Caco-2 (cell line): ENCODE data around the gene IL21R. TPM values are rescaled to one million over a fixed set of nuclear protein-coding genes. Genes with fewer than 3 reads are reported as not detected.

Source experiments
- BruUV-seq: library from RNA; stranded (reverse); fragments of 400-500 nt; replicated peaks from 2 replicates; lab custom pipeline; 2021; lab: Mats Ljungman, UMichigan
- CTCF ChIA-PET: fragments of 300-600 bp; sonication (Branson Sonifier 250); formaldehyde crosslinking; loops from one replicate; lab custom pipeline; 2022; ENCODE audit warnings: antibody characterized with exemption; lab: Charles Lee
- POLR2A ChIA-PET: fragments of 300-600 bp; sonication (Branson Sonifier 250); formaldehyde crosslinking; loops from one replicate; lab custom pipeline; 2022; ENCODE audit warnings: antibody characterized with exemption; lab: Charles Lee
- DNase-seq, 2 experiments: peaks; one replicate each; pipeline versions ENCODE4 v3.0.0 to v3.0.0-alpha.2; 2020 to 2022
- H3K27me3 ChIP-seq: replicated peaks from 2 replicates; pipeline ENCODE4 v1.6.0; 2011; ENCODE audit warnings: low read length; ENCODE audit not compliant: control insufficient read depth, insufficient read depth
- H3K36me3 ChIP-seq: 2 replicates; pipeline ENCODE4 v1.5.1; 2011; ENCODE audit warnings: low read length; ENCODE audit not compliant: control insufficient read depth, insufficient read depth
- H3K4me1 ChIP-seq: fragments of 250-450 bp; sonication (Bioruptor Pico); 2 replicates; pipeline ENCODE4 v1.5.1; 2020; ENCODE audit warnings: mild to moderate bottlenecking
- H3K4me3 ChIP-seq: 2 replicates; pipeline ENCODE4 v1.5.1; 2011; ENCODE audit warnings: low read depth, mild to moderate bottlenecking, control low read depth, low read length
- H3K9me3 ChIP-seq: fragments of 250-450 bp; sonication (Bioruptor Pico); 2 replicates; pipeline ENCODE4 v1.5.1; 2020; ENCODE audit warnings: mild to moderate bottlenecking, moderate library complexity
- H3K27ac Mint-ChIP-seq: one replicate; pipeline ENCODE4 v1.8.0; 2022; ENCODE audit warnings: mixed read lengths; ENCODE audit not compliant: unreplicated experiment
- H3K27me3 Mint-ChIP-seq: one replicate; pipeline ENCODE4 v1.8.0; 2022; ENCODE audit warnings: mixed read lengths; ENCODE audit not compliant: insufficient read depth, unreplicated experiment
- H3K36me3 Mint-ChIP-seq: one replicate; pipeline ENCODE4 v1.8.0; 2022; ENCODE audit warnings: mild to moderate bottlenecking, mixed read lengths; ENCODE audit not compliant: insufficient read depth, unreplicated experiment
- H3K4me1 Mint-ChIP-seq: one replicate; pipeline ENCODE4 v1.8.0; 2022; ENCODE audit warnings: low read depth, mixed read lengths; ENCODE audit not compliant: unreplicated experiment
- H3K4me3 Mint-ChIP-seq: one replicate; pipeline ENCODE4 v1.8.0; 2022; ENCODE audit warnings: mild to moderate bottlenecking, moderate library complexity, mixed read lengths; ENCODE audit not compliant: unreplicated experiment
- H3K9me3 Mint-ChIP-seq: one replicate; pipeline ENCODE4 v1.8.0; 2022; ENCODE audit warnings: mixed read lengths; ENCODE audit not compliant: unreplicated experiment
- CTCF ChIP-seq, 2 experiments: fragments of 200-600 bp in 1 of 2; IDR thresholded peaks; 1 replicate in 1 of 2; 2 replicates in 1 of 2; pipeline versions ENCODE4 v1.5.1 to v1.8.0; 2011 to 2022; ENCODE audit warnings: antibody characterized with exemption in 1 of 2, control low read depth in 1 of 2, inconsistent platforms in 1 of 2, low read depth in 1 of 2, low read length in 1 of 2, mild to moderate bottlenecking in 1 of 2, moderate library complexity in 1 of 2; ENCODE audit not compliant: insufficient read depth in 1 of 2, severe bottlenecking in 1 of 2, unreplicated experiment in 1 of 2
- intact Hi-C: fragments of 100-400 bp; cut with micrococcal nuclease; formaldehyde crosslinking; loops from one replicate; pipeline ENCODE4 v1.10.0; 2022; ENCODE audit not compliant: unreplicated experiment
- total RNA-seq: library from RNA; stranded (reverse); gene quantifications from 2 replicates; pipeline ENCODE4 v1.2.3, GENCODE V29; 2022

IL21R gene
- total RNA-seq, 1 experiment from 2014 or later: 0.07 TPM

GRCh38 chr16:27378871-27379481 is 23.0 kb upstream of the IL21R start:
- no peaks in the 10 kb centered on the region for H3K4me1 ChIP-seq
- Mint-ChIP-seq H3K36me3 (no peaks in the 10 kb centered on the region), H3K27me3 (peaks cover 7% of the 10 kb centered on the region), H3K4me3 (no peak overlapping the region), H3K4me1 (no peaks in the 10 kb centered on the region), H3K27ac (no peak overlapping the region), H3K9me3 (no peaks in the 10 kb centered on the region)
- H3K4me3 ChIP-seq: no peak overlapping the region
- no TSS peak for BruUV-seq
- no peaks in the 10 kb centered on the region for H3K27me3 ChIP-seq
- CTCF ChIA-PET: no interaction called here
- no peaks in the 10 kb centered on the region for H3K9me3 ChIP-seq
- no peak for DNase-seq
- no peak for TF ChIP-seq CTCF (IDR thresholded peaks at IDR 0.05; ENCODE audit: insufficient read depth in 1 of 2, low read depth in 1 of 2, low read length in 1 of 2, severe bottlenecking in 1 of 2, unreplicated experiment in 1 of 2)
- H3K36me3 ChIP-seq: no peaks in the 10 kb centered on the region
- POLR2A ChIA-PET: no interaction called here
- intact Hi-C loops: no loop called here

- DNase-seq: no peak
- BruUV-seq: no TSS peak
- peaks cover 9% of the 10 kb centered on the region for H3K27me3 Mint-ChIP-seq
- ChIA-PET POLR2A (no interaction called here), CTCF (no interaction called here)
- no peak overlapping the region for H3K4me3 Mint-ChIP-seq
- no peaks in the 10 kb centered on the region for H3K9me3 Mint-ChIP-seq
- no peak for TF ChIP-seq CTCF (IDR thresholded peaks at IDR 0.05; ENCODE audit: insufficient read depth in 1 of 2, low read depth in 1 of 2, low read length in 1 of 2, severe bottlenecking in 1 of 2, unreplicated experiment in 1 of 2)
- H3K36me3 Mint-ChIP-seq: no peaks in the 10 kb centered on the region
- intact Hi-C loops: no loop called here
- Histone ChIP-seq H3K4me3 (no peak overlapping the region), H3K4me1 (no peaks in the 10 kb centered on the region), H3K9me3 (no peaks in the 10 kb centered on the region), H3K27me3 (no peaks in the 10 kb centered on the region), H3K36me3 (no peaks in the 10 kb centered on the region)
- H3K4me1 Mint-ChIP-seq: no peaks in the 10 kb centered on the region
- H3K27ac Mint-ChIP-seq: no peak overlapping the region
These were observed 22.1 kb upstream of the IL21R start for GRCh38 chr16:27379919-27380318.

- no peak for TF ChIP-seq CTCF (IDR thresholded peaks at IDR 0.05; ENCODE audit: insufficient read depth in 1 of 2, low read depth in 1 of 2, low read length in 1 of 2, severe bottlenecking in 1 of 2, unreplicated experiment in 1 of 2)
- Mint-ChIP-seq H3K27ac (no peak overlapping the region), H3K27me3 (peaks cover 9% of the 10 kb centered on the region), H3K4me3 (no peak overlapping the region), H3K9me3 (no peaks in the 10 kb centered on the region), H3K4me1 (no peaks in the 10 kb centered on the region), H3K36me3 (no peaks in the 10 kb centered on the region)
- no peaks in the 10 kb centered on the region for H3K9me3 ChIP-seq
- BruUV-seq: no TSS peak
- H3K4me3 ChIP-seq: no peak overlapping the region
- H3K4me1 ChIP-seq: no peaks in the 10 kb centered on the region
- no peaks in the 10 kb centered on the region for H3K36me3 ChIP-seq
- intact Hi-C loops: no loop called here
- DNase-seq: no peak
- ChIA-PET CTCF (no interaction called here), POLR2A (no interaction called here)
- H3K27me3 ChIP-seq: no peaks in the 10 kb centered on the region
These were observed 20.7 kb upstream of the IL21R start for GRCh38 chr16:27381236-27381635.
